AG04450 (cell line): ENCODE measurements around the gene DCT. TPM values are rescaled to one million over a fixed set of nuclear protein-coding genes. Genes with fewer than 3 reads are reported as not detected.

Experiments
- CTCF ChIA-PET: fragments of 300-600, 350-600 bp; formaldehyde crosslinking; extraction: SDS; loops from one replicate; lab custom pipeline; 2022; ENCODE audit warnings: antibody characterized with exemption, inconsistent platforms; lab: Charles Lee
- POLR2A ChIA-PET: fragments of 350-600 bp; formaldehyde crosslinking; extraction: SDS; loops from one replicate; lab custom pipeline; 2021; ENCODE audit warnings: antibody characterized with exemption, inconsistent platforms; lab: Yijun Ruan, JAX
- DNase-seq: peaks from one replicate; pipeline ENCODE4 v3.0.0-alpha.2; 2011; ENCODE audit warnings: low read depth, low spot score
- H3K27ac ChIP-seq: one replicate; pipeline ENCODE4 v1.5.1; 2012; ENCODE audit warnings: low read depth, low read length, control low read depth
- H3K27me3 ChIP-seq: one replicate; pipeline ENCODE4 v1.6.0; 2012; ENCODE audit warnings: low read length; ENCODE audit not compliant: control insufficient read depth, insufficient read depth
- H3K4me3 ChIP-seq: 2 replicates; pipeline ENCODE4 v1.5.1; 2011; ENCODE audit warnings: mild to moderate bottlenecking, low read depth, low read length, control low read depth
- H3K9me3 ChIP-seq: 2 replicates; pipeline ENCODE4 v1.5.1; 2012; ENCODE audit warnings: low read length; ENCODE audit not compliant: control insufficient read depth, insufficient read depth
- polyA plus RNA-seq: library from polyadenylated mRNA; depleted of rRNA; stranded (reverse); fragments of >200 nt; gene quantifications from 2 replicates; pipeline ENCODE4 v1.2.3, GENCODE V29; 2011
- TF ChIP-seq, protein P1 (sequence below): IDR thresholded peaks from 2 replicates; pipeline ENCODE4 v1.5.1; 2011; ENCODE audit warnings: low read depth, low read length, control low read depth, inconsistent platforms

The DCT gene
- polyA plus RNA-seq, 1 experiment, result not detected

DNA sequence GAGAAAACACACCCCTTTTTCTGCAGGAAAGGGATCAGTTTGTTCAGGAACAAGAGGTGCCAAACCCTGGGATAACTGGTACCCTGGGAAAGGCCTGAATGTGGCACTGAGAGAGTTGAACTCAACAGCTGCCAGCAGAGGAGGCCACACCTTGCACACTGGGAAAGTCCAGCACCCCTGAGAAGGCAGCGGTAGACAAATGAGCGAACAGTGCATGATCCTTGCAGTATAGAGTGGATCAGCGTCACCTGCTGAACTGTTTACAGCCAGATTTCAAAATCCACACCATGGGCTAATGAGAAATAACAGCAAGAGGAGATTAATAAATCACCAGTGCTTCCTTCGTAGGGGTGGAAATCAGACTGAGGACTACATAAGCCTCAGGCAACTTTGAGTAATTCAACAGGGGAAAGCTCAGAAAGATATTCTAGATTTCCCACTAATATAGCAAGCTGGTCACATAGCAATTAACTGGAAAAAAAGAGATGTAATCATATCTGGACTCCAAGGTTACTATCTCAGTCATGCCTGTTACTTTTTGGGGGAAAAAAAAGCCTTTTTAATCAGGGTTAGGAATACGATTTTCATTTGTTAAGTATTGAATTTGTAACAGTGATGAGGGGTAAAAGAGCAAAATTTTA is 52.0 kb downstream of the DCT start:
- ChIA-PET CTCF (interaction anchor here (0.7 to 1.1 kb wide), 3 partner anchors 8 to 1215 kb away, joined by 3 to 4 read pairs (median 4); no protein-coding TSS in a partner anchor), POLR2A (no interaction called here)
- Histone ChIP-seq H3K27me3 (no peaks in the 10 kb centered on the region), H3K27ac (no peak overlapping the region), H3K9me3 (no peaks in the 10 kb centered on the region), H3K4me3 (no peak overlapping the region)
- DNase-seq, result no peak
- TF ChIP-seq, protein P1, sequence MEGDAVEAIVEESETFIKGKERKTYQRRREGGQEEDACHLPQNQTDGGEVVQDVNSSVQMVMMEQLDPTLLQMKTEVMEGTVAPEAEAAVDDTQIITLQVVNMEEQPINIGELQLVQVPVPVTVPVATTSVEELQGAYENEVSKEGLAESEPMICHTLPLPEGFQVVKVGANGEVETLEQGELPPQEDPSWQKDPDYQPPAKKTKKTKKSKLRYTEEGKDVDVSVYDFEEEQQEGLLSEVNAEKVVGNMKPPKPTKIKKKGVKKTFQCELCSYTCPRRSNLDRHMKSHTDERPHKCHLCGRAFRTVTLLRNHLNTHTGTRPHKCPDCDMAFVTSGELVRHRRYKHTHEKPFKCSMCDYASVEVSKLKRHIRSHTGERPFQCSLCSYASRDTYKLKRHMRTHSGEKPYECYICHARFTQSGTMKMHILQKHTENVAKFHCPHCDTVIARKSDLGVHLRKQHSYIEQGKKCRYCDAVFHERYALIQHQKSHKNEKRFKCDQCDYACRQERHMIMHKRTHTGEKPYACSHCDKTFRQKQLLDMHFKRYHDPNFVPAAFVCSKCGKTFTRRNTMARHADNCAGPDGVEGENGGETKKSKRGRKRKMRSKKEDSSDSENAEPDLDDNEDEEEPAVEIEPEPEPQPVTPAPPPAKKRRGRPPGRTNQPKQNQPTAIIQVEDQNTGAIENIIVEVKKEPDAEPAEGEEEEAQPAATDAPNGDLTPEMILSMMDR, result no peak

DNA sequence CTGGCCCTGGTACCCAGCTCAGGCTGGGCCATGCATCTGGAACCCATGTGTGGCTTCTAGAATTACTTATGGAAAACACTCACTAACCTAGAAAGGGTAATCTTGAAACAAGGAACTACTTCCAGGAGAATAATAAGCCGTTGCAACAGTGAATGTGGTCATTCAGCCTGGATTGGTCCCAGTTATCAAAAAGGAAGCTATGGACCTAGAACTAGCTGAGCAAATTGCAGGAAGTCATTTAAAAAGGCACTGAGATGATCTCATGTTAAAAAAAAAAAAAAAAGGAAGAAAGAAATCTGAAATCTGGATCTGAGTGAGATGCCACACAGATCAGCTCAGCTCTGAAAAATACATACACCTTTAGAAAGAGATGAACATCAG is 59.6 kb downstream of the DCT start:
- CTCF ChIA-PET, result no interaction called here
- POLR2A ChIA-PET, result interaction anchor here (1.1 kb wide), 1 partner anchor 8 kb away, joined by 4 read pairs; no protein-coding TSS in a partner anchor

DNA sequence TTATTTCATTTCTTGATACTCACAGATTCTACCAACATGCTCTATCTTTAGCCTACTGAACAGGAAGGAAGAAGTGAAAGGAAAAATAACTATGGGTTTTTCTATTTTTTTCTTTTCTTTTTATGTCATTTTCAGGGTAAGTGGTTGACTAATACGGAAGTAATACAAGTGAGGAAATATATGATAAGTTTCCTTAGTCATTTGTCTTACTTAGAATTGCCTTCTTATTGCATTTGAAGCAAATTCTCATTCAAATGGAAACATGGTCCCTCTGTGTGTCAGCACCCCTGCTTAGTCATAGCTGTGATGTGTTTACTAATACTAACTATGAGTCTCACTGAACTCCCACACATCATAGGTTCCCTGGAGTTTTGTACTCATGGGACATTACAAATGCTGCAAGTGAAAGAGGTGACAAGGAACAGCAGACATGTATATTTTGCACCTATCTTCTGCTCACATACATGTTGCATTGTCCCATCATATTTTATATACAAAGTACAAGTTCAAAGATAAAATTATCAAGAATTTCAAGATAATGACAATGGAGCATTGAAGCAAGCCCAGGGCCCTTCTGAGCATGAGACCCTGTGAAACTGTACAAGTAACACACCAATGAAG is 60.1 kb downstream of the DCT start:
- DNase-seq, result peak; percentile 15
- no peaks in the 10 kb centered on the region for H3K27me3 ChIP-seq
- ChIA-PET CTCF (no interaction called here), POLR2A (interaction anchor here (1.1 kb wide), 1 partner anchor 8 kb away, joined by 4 read pairs; no protein-coding TSS in a partner anchor)
- H3K9me3 ChIP-seq, result no peaks in the 10 kb centered on the region
- TF ChIP-seq, protein P1, result no peak
- no peak overlapping the region for H3K27ac ChIP-seq
- H3K4me3 ChIP-seq, result no peak overlapping the region

More for the DNA sequence above, 59.6 kb downstream of the DCT start:
- DNase-seq, result no peak
- TF ChIP-seq, protein P1, result no peak
- Histone ChIP-seq H3K4me3 (no peak overlapping the region), H3K27ac (no peak overlapping the region), H3K9me3 (no peaks in the 10 kb centered on the region), H3K27me3 (no peaks in the 10 kb centered on the region)

DNA sequence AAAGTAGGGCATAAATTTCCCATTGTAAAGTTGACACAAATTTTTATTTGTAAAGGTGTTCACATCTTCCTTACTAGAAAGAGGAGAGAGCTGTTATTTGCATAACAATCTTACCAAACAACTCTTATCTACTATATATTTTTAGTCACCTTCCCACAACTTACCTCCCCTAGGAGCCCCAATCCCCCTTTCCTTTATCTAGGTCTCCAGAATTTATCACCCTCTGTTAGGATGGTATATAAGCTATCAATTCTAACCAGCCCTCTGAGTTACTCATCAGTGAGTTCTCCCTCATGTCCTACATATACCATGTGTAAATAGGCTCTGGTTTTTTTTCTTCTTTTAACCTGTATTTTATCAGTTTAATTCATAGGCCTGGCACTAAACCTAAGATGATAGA is 62.2 kb downstream of the DCT start:
- TF ChIP-seq, protein P1, result no peak
- CTCF ChIA-PET, result interaction anchor here (1.0 to 1.2 kb wide), 3 partner anchors 19 to 200 kb away, joined by 3 to 6 read pairs (median 4); no protein-coding TSS in a partner anchor
- Histone ChIP-seq H3K9me3 (no peaks in the 10 kb centered on the region), H3K27me3 (no peaks in the 10 kb centered on the region), H3K27ac (no peak overlapping the region), H3K4me3 (no peak overlapping the region)
- DNase-seq, result no peak
- POLR2A ChIA-PET, result no interaction called here

DNA sequence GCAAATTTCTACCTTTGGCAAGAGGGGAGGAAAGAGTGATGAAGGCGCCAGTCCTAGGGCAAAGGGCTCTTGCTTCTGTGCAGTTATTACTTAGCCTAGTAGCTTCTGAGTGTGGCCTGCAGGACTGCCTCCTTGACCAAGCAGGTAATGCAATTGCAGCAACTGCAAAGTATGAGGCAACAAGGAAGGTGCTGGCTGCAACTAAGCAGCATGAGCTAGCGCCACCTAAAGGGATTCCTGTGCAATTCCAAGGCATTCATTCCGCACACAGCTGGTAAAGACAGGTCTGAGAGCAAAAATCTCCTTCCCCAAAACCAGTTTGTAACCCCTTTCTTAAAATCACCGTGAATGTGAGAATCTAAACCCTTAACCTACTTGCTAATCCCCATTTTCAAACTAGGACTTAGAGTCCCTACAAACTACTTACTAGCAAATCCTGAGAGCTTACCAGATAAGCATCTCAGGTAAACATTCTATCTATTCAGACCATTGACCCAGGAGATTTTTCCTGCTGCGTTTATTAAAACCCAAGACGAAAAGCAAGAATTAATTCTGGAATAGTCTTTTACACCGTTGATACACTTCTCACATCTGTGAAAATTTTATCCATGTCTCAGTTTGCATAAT is 62.9 kb downstream of the DCT start:
- POLR2A ChIA-PET, result no interaction called here
- CTCF ChIA-PET, result interaction anchor here (1.0 to 1.2 kb wide), 3 partner anchors 19 to 201 kb away, joined by 3 to 6 read pairs (median 4); no protein-coding TSS in a partner anchor
- no peak overlapping the region for H3K27ac ChIP-seq
- no peaks in the 10 kb centered on the region for H3K27me3 ChIP-seq
- DNase-seq, result no peak
- H3K4me3 ChIP-seq, result no peak overlapping the region
- TF ChIP-seq, protein P1, result peak; percentile 36; the same call in 1 of the 2 replicates
- no peaks in the 10 kb centered on the region for H3K9me3 ChIP-seq
